Measurements from ENCODE around the gene RFX5.
"Not testable (repeated sequence)": the region's sequence is repeated elsewhere in the genome, so short reads cannot be mapped to it uniquely, and the experiment has no call there.

RFX5 gene

DNA sequence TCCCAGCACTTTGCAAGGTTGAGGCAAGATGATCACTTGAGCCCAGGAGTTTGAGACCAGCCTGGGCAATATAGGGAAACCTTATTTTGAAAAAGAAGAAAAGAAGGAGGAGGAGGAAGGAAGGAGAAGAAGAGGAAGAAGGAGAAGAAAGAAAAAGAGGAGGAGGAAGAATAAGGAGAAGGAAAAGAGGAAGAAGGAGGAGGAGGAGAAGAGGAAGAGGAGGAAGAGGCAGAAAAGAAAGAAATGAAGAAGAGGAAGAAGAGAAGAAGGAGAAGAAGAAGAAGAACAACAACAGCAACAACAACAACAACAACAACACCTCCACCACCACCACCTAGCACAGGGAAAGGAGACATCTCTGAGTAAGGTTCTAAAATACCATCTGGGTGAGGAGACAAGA, 14.8 kb upstream of the RFX5 start:
- no peak for DNase-seq

DNA sequence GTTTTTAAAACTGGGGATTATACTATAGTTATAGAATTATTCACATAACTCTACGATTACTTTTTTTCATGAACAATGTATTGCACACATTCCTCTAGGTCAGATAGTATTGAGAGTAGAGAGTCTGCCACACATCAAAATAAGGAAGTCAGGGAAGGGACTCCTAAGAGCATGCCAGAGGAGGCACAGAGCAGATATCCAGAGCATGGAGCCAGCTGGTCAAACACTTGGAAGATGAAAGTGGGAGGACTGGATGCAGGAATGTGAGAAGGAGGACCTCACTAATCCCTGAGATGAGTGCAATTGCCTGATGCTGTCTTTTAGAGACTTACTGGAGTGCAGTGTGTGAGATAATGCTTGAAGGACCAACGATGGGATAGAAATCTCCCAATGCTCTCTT, 9.6 kb upstream of the RFX5 start:
- DNase-seq = no peak

DNA sequence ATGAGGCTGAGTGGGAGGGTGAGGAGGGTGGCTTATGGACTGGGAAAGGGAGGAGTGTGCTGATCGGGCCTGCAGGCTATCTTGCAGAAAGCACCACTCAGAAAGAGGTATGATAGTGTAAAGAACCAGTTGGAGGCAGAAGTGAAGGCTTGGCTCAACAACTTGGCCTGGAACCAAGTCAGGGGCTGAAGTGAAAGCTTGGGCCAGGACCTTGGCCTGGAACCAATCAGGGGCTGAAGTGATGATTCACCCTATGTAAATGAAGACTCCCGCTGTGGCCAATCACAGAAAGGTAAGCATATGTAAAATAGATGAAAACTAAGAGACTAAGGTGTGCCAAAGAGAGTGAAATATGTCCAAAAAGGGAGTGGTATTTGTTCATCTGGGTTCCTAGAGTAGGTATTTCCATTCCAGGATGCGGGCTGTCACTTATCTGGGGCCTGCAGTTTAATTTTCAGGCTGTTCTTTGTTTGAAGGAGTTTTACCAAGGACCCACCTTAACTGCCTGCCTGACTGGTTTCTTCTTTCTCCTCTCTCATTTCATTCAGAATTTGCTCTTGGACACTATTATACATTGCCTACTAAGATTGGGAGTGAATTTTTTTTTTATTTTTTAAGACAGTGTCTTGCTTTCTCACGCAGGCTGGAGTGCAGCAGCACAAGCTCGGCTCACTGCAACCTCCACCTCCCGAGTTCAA, 5.1 kb upstream of the RFX5 start:
- no peak for DNase-seq

DNA sequence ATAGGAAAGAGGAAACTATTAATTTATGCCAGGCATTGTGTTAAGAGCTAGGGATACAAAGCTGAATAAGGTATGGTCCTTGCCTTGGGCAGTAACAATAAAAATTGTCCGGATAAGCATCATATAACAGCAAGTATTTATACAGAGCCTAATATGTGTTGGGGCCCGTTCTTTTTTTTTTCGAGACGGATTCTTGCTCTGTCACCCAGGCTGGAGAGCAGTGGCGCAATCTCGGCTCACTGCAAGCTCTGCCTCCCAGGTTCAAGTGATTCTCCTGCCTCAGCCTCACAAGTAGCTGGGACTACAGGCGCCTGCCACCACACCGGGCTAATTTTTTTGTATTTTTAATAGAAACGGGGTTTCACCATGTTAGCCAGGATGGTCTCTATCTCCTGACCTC, 3.3 kb upstream of the RFX5 start:
- DNase-seq = not testable (repeated sequence)

DNA sequence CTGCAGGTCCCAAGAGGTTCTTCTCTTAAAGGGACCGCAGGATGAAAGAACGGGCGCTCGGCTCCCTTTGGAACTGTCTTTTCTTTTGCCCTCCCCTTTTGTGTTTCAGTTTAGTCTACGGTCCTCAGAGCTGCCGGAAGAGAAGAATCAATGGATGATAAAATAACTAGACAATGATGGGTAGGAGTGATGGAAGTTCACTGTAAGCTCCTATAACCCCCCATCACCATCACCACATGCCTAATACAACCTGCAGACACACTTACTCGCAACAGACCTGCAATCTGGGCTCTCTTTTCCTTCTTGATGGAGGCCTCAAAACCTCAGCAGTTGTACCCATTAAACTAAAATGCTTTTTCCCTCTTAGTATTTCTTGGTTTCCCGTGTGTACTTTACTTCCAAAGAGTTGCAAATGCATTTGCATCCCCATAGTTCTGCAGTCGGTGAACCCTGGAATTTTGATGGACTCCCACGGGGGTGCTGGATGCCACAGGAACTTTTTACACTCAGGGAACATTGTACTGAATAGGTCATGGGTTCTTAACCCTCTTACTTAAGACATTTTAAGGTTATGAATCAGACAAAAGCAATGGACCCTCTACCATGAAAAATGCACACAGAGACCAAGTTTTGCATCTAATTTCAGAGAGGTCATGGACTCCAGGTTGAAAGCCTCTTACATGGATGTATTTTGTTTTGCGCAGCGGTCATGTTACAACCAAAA, 633 bp upstream of the RFX5 start:
- no peak for DNase-seq

DNA sequence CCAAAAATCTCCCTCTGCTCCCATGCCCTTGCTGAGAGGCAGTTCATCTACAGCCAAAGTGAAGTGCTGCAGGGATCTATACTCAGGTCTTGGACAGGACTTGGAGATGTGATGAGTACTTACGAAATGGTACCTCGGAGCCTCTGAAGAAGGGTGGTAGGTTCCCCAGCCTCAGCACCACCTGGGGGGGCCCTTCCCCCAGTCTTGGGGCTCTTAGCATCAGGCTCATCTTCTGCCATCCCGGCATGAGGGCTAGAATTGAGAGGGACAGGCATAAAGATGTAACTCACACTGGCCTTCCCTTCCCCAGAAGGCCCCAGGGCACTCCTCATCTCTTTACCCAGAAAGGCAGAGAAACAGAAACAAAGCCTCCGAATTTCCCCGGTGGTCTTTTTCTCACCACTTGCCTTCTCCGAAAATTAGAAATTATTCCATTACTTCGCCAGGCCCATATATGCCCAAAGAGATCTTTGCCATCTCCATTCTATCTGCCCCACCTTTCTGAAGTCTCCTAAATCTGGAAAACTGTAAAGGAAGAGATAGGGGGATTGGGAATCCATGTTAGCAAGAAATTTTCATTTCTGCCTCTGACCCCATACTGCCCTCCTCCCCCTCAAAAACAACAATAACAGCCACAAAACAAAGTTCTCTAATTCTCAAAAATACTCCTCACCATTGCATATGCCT, 827 bp downstream of the RFX5 start:
- DNase-seq = no peak

DNA sequence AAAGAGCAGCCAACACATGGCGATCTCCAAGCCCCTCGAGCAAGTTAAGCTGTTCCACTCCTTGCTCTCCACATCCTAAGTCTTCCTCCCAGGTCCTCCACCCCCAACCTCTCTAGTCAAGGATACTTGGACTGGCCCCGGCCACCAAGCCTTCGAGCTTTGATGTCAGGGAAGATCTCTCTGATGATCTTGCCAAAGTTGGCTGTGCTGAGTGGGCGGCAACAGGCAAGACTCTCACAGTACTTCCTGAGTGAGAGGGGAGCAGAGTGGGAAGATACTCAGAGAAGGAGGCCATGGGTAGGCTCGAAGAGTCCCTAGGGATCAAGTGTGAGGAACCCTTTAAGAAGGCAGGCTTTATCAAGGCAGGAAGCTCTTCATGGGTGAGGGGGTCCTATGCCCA, 2.8 kb downstream of the RFX5 start:
- no peak for DNase-seq

DNA sequence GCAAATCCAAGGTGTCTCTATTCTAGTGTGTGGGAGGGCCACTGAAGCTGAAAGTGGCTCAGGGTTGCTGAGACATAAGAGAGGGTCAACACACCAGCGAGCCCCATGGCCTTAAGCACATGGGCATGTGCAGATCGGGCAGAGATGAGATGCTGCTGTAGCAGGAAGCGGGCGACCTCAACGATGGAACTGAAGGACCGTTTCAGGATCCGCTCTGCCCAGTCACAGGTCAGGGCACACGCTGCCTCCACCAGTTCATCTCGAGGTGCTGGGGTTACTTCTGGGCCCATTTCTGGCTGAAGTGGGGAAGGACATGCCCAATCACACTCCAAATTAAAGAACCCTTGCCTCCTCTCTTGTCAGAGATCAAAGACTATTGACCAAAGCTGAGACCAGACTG, 3.5 kb downstream of the RFX5 start:
- DNase-seq = no peak

DNA sequence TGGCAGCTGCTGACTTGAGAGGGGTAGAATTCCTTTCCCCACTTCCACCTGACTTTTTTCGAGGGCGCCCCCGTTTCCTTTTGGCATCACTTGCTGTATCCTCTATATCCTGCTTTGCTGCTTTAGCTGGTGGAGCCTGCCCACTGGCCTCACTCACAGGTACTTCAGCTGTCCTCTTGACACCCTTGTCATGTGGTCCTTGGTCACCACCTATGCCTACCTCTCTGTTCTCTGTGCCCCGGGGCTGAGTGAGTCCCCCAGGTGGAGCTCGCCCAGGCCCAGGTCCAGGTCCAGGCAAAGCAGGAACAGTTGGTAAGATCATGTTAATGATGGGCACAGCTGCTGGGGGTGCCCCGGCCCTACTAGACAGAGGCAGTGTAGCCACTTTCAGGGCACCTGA, 4.5 kb downstream of the RFX5 start:
- DNase-seq = no peak

DNA sequence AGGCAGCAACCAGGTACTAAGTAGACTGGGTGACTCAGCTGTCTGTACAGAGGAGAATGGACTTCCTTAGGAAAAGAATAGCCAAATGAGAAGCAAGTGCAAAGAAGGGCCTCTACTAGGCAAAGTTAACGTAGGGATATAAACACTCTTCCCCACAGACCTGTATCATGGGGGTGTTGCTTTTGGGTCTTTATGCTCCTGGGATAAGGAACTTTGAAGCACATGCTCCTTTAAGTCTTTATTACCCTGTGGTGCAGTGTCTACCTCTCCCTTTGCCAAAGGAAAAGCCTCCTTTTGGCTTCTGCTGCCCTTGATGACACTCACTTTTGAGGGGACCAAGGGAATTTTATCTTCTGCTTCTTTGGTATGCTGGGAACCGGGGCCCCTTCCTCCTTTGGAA, 5.0 kb downstream of the RFX5 start:
- no peak for DNase-seq

DNA sequence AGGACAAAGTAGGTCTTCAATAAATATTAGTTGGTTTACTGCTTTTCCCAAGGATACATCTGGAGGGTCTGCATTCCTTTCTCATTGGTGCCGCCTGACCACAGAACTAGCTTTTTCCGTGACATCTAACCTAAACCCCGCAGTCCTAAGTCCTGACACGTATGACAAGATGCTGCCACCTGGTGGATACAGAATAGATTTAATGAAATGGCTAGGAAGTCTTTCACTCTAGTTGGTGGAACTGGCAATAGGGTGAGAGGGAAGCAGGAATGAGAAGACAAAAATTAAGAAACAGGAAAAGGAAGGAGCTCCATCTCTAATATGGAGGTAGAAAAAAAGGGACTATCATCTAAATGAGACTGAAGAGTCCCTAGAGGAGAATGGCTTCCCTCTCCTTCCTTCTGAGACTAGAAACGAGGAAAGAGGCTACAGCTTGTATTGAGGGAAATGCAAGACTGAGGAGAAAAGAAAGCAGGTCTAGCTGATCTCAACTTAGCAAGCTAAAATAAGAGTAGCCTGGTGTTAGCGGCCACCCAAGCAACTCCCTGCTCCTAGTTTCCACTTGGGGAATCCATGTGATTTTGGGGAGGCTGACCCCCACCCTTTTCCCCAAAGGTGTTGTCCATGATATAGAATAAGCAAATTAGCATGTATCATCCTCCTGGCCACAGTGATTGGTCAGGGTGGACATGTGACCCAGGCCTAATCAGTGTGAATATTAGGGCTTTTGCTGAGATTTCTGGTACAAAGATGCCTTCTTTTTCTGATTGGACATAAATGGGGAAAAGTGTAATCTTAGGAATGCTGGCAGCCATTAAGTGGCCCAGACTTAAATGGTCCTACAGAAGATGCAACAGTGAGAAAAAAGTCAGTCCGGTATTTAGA, 5.9 kb downstream of the RFX5 start:
- peak; percentile 100 for DNase-seq

DNA sequence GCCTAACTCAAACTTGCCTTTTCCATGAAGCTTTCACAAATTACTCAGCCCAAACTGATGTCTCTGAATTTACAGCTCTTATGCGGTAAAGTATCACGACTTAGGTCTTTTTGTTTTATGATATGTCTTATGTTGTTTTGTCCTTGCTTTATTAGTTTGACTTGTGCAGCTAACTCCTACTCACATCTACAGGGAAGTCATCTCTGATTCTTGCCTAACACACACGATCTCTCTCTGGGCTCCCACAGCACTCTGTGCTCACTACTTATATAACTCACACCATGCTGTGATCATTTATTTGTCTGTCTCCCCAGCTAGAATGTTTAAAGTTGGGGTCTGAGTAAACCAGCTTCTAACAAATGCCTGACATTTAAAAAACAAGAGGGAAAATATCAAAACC, 10.5 kb downstream of the RFX5 start:
- DNase-seq = no peak

DNA sequence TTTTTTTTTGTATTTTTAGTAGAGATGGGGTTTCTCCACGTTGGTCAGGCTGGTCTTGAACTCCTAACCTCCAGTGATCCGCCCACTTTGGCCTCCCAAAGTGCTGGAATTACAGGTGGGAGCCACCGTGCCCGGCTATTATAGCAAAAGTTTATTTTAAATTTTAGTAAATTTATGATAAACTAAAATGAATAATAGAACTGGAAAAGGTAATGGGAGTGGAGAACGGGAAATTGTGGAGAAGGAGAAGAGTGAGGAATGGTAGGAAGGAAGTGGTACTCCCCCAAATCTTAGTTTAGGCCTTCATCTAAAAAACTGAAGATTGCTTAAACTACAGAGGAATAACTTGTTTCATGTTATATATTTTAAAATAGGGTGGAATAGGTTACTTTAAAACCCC, 12.2 kb downstream of the RFX5 start:
- no peak for DNase-seq

DNA sequence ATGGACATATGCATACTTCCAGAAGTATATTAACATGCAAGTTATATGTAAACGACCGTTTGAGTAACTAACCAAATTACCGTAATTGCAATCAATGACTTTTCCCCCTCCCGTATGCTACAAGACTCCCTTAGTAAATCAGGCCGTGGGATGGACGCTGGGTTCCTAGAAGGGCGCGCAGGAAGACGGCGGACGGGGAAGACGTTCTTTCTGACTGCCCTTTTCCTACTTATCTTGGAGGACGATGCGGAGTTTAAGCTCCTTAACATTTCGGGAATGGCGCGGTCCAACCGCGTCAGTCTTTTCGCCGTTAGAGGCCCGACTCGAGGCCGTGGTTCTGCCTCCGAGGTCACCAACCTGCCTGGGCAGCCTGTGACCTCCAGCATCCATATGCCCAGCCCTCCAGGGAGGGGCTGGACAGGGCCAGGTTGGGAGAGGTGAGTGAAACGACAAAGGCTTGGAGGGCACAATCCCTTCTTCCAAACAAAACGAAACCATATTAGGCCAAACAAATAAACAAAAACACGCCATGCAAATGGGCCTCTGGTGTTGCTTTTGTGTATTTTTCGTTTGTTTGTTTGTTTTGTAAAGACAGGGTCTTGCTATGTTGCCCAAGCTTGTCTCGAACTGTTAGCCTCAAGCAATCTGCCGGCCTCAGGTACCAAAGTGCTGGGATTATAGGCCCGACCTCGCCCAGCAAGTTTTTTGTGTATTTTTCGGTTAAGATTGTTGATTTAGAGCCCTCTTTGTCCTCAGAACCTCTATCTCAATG, 19.0 kb downstream of the RFX5 start:
- DNase-seq = no peak

DNA sequence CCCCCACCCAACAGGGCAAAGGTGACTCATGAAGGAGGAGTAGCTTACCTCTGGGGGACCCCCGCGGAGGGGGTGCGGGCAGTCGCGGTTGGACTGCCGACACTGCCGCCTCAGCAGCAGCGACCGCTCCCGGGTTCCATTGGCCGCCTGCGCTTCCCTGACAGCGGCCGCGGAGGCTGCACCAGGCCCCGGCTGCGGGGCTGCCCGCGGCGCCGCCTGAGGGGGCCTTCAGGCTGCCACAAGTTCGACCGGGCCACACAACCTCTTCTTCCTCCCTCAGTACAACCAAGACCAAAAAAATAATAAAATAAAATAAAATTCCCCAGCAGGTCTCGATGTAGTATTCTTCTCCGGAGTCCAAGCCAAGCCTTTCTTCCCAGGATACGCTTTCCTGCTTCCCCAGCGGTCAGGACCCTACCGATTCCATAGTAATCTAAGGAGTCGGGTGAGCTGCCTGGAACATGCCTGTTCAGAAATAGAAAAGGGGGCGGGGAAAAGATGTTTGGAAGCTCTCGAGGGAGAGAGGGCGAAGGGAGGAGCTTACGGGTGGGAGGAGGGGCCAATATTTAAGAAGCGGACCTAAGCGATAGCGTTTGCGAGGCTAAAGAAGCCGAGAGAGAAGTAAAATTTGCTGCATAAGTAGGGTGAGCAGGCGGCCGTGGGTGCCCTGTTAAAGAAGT, 19.7 kb downstream of the RFX5 start, which contains the start of gene PI4KB:
Gene PI4KB, minus strand, starts transcription at position 194 of the 680 bp plus-strand sequence. CDS start 10,935 bp downstream, outside the sequence.
- peak; percentile 100 for DNase-seq

DNA sequence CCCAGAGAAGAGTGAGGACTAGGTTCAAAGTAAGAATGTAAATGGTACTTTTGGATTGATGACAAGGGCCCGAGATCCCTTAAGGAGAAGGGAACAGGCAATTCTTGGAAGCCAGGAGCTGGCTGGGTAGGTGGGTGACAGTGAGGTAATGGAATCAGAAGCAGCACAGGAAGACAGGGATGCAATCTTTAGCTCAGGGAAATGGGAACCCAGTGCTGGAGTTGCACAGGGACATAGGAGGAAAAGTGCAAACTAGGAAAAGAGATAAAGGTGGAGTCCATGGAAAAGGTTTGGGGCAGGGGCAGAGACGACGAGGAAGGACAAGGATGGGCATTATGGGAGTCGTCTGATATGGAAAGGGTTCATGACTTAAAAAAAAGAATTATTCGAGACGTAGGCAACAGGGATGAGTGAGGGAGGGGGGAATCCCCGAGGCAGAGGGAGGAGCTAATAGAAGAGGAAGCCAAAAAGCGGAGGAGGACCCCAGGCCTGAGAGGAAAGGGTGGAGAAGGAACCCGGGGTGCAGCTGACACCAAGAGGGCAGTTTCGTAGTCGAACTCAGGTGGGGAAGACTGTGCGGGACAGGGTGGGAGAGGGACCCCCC, 20.3 kb downstream of the RFX5 start:
- DNase-seq = peak; percentile 98

DNA sequence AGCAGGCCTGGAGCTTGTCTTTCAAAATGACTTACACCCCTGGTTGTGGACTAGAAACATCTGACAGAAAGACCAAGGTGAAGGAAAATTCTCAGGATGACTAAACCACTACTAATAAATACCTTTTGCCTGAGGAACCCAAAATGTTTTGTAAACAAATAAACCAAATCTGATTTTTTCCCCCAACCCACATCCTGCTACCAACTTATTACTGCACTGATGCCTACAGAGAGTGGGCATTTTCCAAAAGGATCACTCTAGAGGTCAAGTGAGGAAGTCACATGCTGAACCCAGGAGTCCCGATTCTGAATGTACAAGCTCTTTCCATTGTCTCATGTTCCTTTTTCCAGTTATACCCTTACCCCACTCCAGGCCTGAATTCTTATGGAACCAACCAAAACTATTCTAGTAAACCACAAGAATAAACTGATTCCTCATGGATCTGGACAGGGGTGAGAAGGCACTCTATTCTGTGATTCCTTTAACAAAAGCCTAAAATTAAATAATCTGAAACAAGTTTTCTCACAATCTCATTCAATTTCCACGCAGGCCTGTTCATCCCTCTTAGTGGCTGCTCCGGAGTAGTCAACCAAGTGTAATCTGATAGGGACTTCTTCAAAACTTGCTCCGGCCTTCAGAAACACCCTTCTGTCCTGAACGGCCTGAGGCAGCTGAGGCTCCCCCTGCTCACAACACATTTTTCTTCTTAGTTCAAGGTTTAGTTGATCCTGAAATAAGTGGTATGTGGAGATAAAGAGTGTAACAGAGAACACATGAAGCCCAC, 21.2 kb downstream of the RFX5 start:
- DNase-seq = no peak

DNA sequence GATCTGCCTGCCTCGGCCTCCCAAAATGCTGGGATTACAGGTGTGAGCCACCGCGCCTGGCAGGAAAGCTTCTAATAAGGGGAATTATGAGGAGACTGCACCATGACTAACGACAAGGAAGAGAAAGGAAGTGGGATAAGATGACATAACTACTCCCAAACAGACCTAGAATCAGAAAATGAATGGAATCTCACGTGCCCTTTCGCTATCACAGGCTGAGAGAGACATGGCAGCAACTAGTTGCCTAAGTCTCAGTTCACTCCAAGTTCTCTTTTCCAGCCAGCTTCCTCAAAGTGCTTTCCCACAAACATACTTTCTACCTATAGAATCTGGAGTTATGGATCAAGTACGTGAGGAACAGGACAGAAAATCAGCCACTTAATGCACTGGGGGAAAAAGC, 21.8 kb downstream of the RFX5 start:
- no peak for DNase-seq

DNA sequence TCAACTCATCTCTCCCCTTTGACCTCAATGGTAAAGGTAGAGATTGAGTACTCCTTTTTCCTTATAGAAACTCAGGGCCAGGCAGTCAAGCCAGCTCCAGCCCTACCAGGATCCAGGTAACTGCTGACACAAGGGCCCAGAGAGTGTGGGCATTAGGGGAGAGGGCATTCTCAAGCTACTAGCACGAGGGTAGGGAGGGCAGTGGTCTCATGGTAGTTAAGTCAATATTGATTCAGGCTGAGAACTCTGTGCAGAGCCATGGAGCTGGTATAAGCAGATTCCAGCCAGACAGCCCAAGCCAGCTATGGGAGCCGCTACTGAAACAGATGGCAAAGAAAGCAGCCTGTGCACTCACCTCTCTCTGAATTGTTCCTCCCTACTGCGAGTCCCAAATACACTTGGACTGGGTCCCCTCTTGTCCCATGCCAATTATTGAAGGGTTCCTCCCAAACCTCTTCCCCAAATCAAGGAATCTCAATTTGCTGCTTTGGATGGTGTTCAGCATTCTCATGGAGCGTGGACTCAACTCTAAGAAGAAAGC, 22.6 kb downstream of the RFX5 start:
- DNase-seq = no peak

DNA sequence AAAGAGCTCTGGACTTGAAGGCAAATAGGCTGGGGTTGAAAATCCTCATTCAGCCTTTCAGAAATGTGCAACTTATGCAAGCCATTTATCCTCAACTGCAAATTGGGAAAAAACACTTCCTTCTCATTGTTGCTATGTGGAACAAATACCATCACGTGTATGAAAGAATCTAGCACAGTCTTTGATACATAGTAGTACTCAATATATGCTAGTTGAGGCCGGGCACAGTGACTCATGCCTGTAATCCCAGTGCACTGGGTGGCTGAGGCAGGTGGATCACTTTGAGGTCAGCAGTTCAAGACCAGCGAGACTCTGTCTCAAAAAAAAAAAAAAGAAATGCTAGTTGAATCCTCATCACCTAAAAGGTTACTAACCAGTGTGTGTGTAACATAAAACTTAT, 28.1 kb downstream of the RFX5 start:
- DNase-seq = no peak

All from DMS 273 treated with DMSO at 0.1 percent for 48 hours (cell line).